Ectodermal cell (in vitro differentiated cells): ENCODE data around the gene SLC22A12.

Source experiments
- H3K27ac ChIP-seq: 2 replicates; pipeline ENCODE4 v1.7.0; 2013; ENCODE audit warnings: mild to moderate bottlenecking, low read depth, low read length; ENCODE audit not compliant: insufficient read depth, poor library complexity, severe bottlenecking
- H3K27me3 ChIP-seq: 2 replicates; pipeline ENCODE4 v1.7.0; 2013; ENCODE audit warnings: mild to moderate bottlenecking, low read length; ENCODE audit not compliant: insufficient read depth, control insufficient read depth, poor library complexity, severe bottlenecking
- H3K36me3 ChIP-seq: one replicate; pipeline ENCODE4 v1.7.0; 2013; ENCODE audit warnings: low read length; ENCODE audit not compliant: control insufficient read depth, insufficient read depth
- H3K4me1 ChIP-seq: one replicate; pipeline ENCODE4 v1.7.0; 2013; ENCODE audit warnings: low read length; ENCODE audit not compliant: control insufficient read depth, insufficient read depth
- H3K4me3 ChIP-seq: 2 replicates; pipeline ENCODE4 v1.7.0; 2013; ENCODE audit warnings: low read depth, low read length, control low read depth; ENCODE audit not compliant: insufficient read depth
- H3K9me3 ChIP-seq: 2 replicates; pipeline ENCODE4 v1.7.0; 2013; ENCODE audit warnings: mild to moderate bottlenecking, low read length, moderate library complexity; ENCODE audit not compliant: control insufficient read depth
- WGBS, 2 experiments: methylation state at CpG; one replicate each; pipeline ENCODE4 v1.1.7; 2013; ENCODE audit warnings: missing lambda C conversion rate in 2 of 2; 5-methylcytosine and 5-hydroxymethylcytosine counted together

SLC22A12 gene

DNA sequence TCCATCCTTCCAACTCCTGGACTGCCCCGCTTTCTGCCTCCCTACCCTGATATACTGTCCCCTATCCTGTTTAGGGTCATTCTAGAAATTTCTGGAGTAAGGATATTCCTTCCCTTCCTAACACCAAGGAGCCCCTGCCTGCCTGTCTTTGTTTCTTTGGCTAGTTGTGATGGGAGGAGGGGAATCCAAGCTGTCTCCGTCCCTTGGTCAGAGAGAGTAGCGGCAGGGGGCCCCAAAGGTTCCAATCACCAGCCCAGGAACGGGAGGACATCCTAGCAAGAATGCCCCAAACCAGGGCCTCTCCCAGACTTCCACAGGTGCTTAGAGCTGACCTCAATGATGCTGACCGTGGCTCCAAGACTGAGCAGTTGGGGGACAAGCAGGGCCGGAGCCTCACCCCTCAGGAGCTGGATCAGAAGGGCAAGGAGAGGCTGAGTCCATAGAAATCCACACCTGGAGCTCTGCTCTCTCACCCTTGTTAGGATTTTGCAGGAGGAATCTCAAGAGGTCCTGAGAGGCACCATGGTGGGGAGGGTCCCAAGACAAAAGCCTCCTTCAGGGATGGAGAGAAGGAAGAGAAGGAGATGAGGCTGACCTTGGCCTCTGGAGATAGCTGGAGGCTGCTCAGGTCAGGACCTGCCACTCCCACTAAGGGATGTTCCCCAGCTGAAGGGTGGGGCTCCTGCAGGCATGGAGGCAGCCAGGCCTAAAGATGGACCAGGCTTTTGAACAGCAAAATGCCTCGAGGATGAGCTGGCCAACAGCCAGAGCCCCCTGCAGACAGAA is 13.6 kb downstream of the SLC22A12 start:
- H3K27ac ChIP-seq, result no peak overlapping the region
- H3K27me3 ChIP-seq, result no peaks in the 10 kb centered on the region
- 75 to 79% methylated on average over 7 of the region's 7 CpGs for WGBS, 2 experiments
- H3K4me1 ChIP-seq, result peaks cover 13% of the 10 kb centered on the region
- no peaks in the 10 kb centered on the region for H3K36me3 ChIP-seq
- no peaks in the 10 kb centered on the region for H3K9me3 ChIP-seq
- no peak overlapping the region for H3K4me3 ChIP-seq

DNA sequence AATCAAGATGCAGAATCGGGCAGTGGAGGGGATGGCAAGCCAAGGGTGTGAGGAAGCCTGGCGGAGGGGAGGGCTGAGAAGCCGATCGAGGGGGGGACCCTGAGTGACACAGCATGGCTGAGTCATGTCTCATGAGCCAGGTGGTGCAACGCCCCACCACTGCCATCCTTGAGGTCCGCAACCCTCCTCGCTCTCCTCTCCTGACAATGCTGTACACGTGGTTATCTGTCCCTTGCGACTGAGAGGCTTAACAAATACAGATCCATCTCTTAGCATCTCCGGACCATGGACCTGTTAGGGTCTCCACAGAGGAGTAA is 14.2 kb downstream of the SLC22A12 start:
- no peak overlapping the region for H3K4me3 ChIP-seq
- H3K27ac ChIP-seq, result no peak overlapping the region
- H3K27me3 ChIP-seq, result no peaks in the 10 kb centered on the region
- no peaks in the 10 kb centered on the region for H3K9me3 ChIP-seq
- peaks cover 13% of the 10 kb centered on the region for H3K4me1 ChIP-seq
- WGBS, 2 experiments, result 83 to 86% methylated on average over 10 of the region's 10 CpGs
- H3K36me3 ChIP-seq, result no peaks in the 10 kb centered on the region

DNA sequence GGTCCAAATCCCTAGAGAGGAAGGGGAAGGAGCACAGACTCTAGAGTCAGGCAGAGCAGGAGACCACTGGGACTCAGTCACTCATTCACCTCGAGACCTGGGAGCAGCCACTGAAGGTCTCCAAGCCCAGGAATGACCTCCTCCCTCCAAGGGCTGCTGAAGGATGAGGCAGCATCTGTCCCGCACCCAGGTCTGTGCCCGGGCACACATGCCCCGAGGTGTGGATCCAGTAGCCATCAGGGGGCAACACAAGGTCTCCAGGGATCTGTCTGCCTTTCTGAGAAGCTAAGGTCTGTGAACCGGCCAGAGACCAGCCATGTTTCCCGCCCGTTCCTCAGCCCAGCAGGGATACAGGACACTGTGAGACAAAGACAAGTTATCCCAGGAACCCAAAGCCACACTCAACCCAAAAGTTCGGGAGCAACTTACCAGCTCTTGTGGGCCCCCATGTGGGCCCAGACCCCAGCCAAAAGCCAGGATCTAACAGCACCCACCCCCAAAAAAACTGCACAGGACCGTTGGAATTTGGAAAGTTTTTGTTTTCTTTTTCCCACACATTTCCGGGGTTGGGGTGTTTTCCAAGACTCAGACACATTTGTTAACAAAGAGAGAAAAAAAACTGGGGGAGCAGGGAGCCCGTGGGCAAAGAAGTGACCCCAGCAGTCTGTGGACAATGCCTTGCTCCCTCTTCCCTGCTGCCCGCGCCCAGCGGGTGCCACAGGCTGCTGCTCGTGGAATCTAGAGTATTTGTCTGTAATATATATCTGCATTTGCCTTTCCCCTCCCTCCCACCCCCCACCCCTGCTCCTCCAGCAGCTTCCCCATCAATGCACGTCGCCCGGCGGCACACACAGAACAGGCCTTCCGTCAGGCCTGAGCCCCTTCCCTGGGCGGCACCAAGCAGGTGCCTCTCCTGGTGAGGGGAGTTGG is 14.9 kb downstream of the SLC22A12 start:
- H3K27me3 ChIP-seq, result no peaks in the 10 kb centered on the region
- no peaks in the 10 kb centered on the region for H3K9me3 ChIP-seq
- H3K4me3 ChIP-seq, result no peak overlapping the region
- WGBS, 2 experiments, result 89% methylated on average over 14 to 15 of the region's 21 CpGs
- no peak overlapping the region for H3K27ac ChIP-seq
- H3K36me3 ChIP-seq, result no peaks in the 10 kb centered on the region
- H3K4me1 ChIP-seq, result peaks cover 13% of the 10 kb centered on the region

- H3K4me1 ChIP-seq, result peaks cover 13% of the 10 kb centered on the region
- no peaks in the 10 kb centered on the region for H3K36me3 ChIP-seq
- no peaks in the 10 kb centered on the region for H3K27me3 ChIP-seq
- no peak overlapping the region for H3K27ac ChIP-seq
- WGBS, 2 experiments, result 91 to 93% methylated on average over 23 of the region's 23 CpGs
- H3K4me3 ChIP-seq, result no peak overlapping the region
- no peaks in the 10 kb centered on the region for H3K9me3 ChIP-seq
Measured at GRCh38 chr11:64606796-64607380, 15.9 kb downstream of the SLC22A12 start.

- H3K9me3 ChIP-seq, result no peaks in the 10 kb centered on the region
- H3K4me1 ChIP-seq, result peaks cover 13% of the 10 kb centered on the region
- H3K36me3 ChIP-seq, result no peaks in the 10 kb centered on the region
- H3K27me3 ChIP-seq, result no peaks in the 10 kb centered on the region
- H3K4me3 ChIP-seq, result no peak overlapping the region
- no peak overlapping the region for H3K27ac ChIP-seq
- WGBS, 2 experiments, result 95 to 96% methylated on average over 55 of the region's 55 CpGs
Measured at GRCh38 chr11:64607381-64607985, 16.5 kb downstream of the SLC22A12 start.

DNA sequence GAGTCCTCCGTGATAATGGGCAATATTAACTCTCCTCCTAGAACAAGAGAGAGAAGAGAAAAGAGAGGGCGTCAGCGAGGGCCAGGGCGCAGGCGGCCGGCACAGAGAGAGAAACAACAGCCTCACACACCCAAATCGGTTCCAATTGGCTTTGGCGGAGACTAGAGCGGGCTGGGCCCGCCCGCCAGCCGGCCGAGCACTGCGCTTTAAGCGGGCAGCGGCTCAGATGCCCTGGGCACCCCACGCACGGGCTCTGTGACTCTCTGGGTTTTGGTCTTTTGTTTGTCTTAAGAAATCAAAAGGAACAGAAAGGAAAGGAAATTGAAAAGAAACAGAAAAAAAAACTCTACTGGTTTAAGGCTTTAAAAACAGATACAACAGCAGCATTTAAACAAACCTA is 17.0 kb downstream of the SLC22A12 start:
- Histone ChIP-seq H3K27ac (no peak overlapping the region), H3K4me1 (peaks cover 13% of the 10 kb centered on the region), H3K27me3 (no peaks in the 10 kb centered on the region), H3K9me3 (no peaks in the 10 kb centered on the region), H3K36me3 (no peaks in the 10 kb centered on the region), H3K4me3 (no peak overlapping the region)
- 82 to 83% methylated on average over 17 to 18 of the region's 18 CpGs for WGBS, 2 experiments

DNA sequence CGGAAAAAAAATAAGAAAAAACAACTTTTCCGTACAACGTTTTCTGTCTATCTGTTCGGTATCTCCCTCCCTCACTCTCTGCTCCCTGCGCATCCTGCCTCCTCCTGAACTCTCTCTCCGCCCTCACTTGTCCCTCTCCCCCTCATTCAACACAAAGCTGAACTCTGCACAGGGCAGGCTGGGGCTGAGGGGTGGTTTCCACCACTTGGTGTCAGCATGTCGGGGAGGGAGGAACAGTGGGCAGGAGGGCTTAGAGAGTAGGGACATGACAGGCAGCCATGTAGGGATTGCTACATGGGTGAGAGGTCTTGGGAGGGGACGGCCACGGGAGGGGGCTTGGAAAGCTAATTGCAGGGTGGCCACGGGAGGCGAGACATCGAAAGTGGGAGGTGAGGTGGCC is 17.6 kb downstream of the SLC22A12 start:
- WGBS, 2 experiments, result 88% methylated on average over 12 of the region's 12 CpGs
- H3K4me3 ChIP-seq, result no peak overlapping the region

GRCh38 chr11:64609436-64610047 is 18.5 kb downstream of the SLC22A12 start:
- Histone ChIP-seq H3K4me1 (peaks cover 17% of the 10 kb centered on the region), H3K36me3 (no peaks in the 10 kb centered on the region), H3K27me3 (no peaks in the 10 kb centered on the region), H3K27ac (no peak overlapping the region), H3K9me3 (no peaks in the 10 kb centered on the region), H3K4me3 (no peak overlapping the region)
- WGBS, 2 experiments, result 87 to 88% methylated on average over 5 of the region's 5 CpGs

More for the DNA sequence above, 17.6 kb downstream of the SLC22A12 start:
- Histone ChIP-seq H3K27me3 (no peaks in the 10 kb centered on the region), H3K27ac (no peak overlapping the region), H3K9me3 (no peaks in the 10 kb centered on the region), H3K36me3 (no peaks in the 10 kb centered on the region), H3K4me1 (peaks cover 13% of the 10 kb centered on the region)

DNA sequence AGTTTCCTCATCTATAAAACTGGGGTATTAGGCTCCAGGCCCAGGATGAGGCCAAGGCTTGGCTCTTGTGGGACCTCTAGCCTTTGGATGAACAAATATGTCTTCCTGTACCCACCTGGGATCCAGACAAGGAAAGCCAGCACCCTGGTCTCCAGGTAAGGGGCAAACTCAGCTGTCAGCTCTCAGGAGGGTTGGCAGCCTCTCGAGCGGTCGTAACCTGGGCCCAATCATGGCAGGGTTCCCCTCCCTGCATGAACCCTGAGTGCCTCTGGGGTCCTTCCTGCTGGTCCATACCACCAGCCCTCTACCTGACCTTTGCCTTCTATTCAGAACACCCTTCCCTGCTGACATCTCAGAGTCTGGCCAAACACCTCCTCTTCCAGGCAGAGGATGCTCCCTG is 19.6 kb downstream of the SLC22A12 start:
- Histone ChIP-seq H3K9me3 (no peaks in the 10 kb centered on the region), H3K36me3 (no peaks in the 10 kb centered on the region), H3K4me3 (no peak overlapping the region), H3K27me3 (no peaks in the 10 kb centered on the region), H3K4me1 (peaks cover 17% of the 10 kb centered on the region), H3K27ac (no peak overlapping the region)
- WGBS, 2 experiments, result 96 to 99% methylated on average over 3 of the region's 3 CpGs
